Skeletal muscle satellite cell (primary cell): ENCODE measurements around the gene AURKB.
A peak's percentile ranks its signal among the peaks of the same experiment; 100 is the strongest.
"Not testable (repeated sequence)": the region's sequence is repeated elsewhere in the genome, so short reads cannot be mapped to it uniquely, and the experiment has no call there.

Experiments used
- H3K27me3 ChIP-seq: 2 replicates; pipeline ENCODE4 v1.7.0; 2013; ENCODE audit warnings: low read length; ENCODE audit not compliant: control insufficient read depth, insufficient read depth
- H3K36me3 ChIP-seq: 2 replicates; pipeline ENCODE4 v1.7.0; 2013; ENCODE audit warnings: mild to moderate bottlenecking, control low read depth, low read length; ENCODE audit not compliant: insufficient read depth
- H3K4me1 ChIP-seq: 2 replicates; pipeline ENCODE4 v1.7.0; 2013; ENCODE audit warnings: low read length; ENCODE audit not compliant: control insufficient read depth, insufficient read depth
- H3K4me2 ChIP-seq: 2 replicates; pipeline ENCODE4 v1.7.0; 2013; ENCODE audit warnings: mild to moderate bottlenecking, low read length
- H3K4me3 ChIP-seq: 2 replicates; pipeline ENCODE4 v1.7.0; 2013; ENCODE audit warnings: low read length
- H3K9ac ChIP-seq: 2 replicates; pipeline ENCODE4 v1.7.0; 2013; ENCODE audit warnings: mild to moderate bottlenecking, low read depth, low read length, moderate library complexity
- H3K9me3 ChIP-seq: replicated peaks from 2 replicates; pipeline ENCODE4 v1.7.0; 2013; ENCODE audit warnings: mild to moderate bottlenecking, control low read depth, low read length

AURKB gene

DNA sequence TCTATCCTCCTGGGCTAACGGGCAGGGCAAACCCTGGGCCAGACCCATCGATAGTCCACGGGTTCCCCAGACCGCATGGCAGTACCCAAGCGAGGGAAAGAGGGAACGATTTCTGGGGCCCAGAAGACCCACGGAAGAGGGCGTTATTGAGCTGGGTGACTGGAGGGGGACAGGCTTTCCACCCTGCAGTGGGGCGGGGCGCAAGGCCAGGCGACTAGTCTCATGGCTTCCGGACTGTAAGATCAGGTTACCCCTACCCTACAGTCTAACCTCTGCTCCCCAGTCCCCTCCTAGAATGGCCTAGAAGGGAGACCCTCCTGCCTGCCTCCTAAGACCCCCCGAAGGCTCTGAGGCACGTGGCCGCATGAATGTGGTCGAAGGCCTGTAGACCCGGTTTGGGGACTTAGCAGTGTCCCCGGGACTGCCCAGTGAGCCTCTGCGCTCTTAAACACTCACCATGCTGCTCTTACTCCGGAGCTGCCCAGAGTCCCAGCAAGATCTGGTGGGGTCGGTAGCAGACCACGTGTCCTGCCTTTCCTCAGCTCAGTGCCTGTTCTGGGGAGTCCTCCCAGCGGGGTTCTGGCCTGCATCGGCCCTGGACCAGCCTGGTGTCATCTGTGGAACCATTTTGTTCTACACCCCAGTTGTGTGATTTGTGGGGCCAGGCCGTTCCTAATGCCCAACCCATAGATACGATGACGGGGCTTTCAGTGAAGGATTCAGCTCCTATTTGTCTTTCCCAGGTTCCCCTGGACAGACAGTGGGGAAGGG is 13.2 kb upstream of the AURKB start:
- Histone ChIP-seq H3K4me2 (peak overlapping the region; percentile 91), H3K27me3 (no peaks in the 10 kb centered on the region), H3K9ac (peak overlapping the region; percentile 97), H3K9me3 (no peaks in the 10 kb centered on the region), H3K4me3 (peak overlapping the region; percentile 98), H3K4me1 (peaks cover 21% of the 10 kb centered on the region), H3K36me3 (peaks cover 10% of the 10 kb centered on the region)

DNA sequence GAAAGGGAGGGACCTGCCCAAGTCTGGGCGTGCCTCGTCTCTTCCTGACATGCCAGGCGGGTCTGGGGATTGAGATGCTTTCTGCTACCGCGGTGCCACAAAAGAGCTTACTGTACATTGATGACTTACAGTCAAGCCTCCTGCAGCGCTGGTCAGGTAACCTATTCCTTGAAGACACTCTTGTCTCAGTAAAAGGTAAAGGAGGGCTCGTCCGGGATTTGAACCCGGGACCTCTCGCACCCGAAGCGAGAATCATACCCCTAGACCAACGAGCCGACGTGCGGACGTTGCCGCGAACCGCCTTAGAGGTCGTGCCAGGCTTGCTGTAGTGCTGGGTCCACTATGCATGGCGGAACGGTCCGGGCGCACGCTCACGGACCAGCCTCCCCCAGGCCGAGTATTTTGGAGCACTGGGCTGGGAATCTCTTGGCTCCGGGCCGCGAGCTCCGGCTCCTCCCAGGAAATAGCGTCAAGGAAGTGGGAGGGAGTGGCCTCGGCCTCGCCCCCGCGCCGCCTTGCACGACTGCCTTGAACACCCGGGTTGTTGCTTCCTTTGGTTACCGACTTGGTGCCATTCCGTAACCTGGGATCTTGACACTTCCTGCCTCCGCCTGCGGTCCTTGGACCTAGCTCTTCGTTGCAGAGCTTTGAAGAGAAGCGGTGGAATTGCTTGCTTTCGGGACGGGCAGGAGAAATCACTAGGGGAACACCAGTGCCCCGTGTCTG is 12.4 kb upstream of the AURKB start:
- peak overlapping the region; percentile 91 for H3K4me2 ChIP-seq
- no peaks in the 10 kb centered on the region for H3K9me3 ChIP-seq
- H3K4me3 ChIP-seq: peak overlapping the region; percentile 98
- H3K27me3 ChIP-seq: no peaks in the 10 kb centered on the region
- H3K9ac ChIP-seq: peak overlapping the region; percentile 97
- H3K4me1 ChIP-seq: peaks cover 21% of the 10 kb centered on the region
- peaks cover 2% of the 10 kb centered on the region for H3K36me3 ChIP-seq

DNA sequence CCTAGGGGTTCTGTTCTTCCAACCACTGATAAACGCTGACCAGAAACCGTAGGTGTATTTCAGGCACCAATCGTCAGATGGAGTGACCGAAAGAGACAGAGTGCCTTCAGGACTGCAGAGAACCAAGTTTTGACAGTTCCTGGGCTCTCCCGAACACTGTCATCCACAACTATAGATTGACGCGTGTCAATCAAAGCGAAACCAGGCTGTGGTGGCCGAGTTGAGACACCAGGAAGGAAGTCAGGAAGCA is 11.9 kb upstream of the AURKB start:
- Histone ChIP-seq H3K27me3 (no peaks in the 10 kb centered on the region), H3K9ac (peak overlapping the region; percentile 97), H3K4me1 (peaks cover 20% of the 10 kb centered on the region), H3K4me2 (peak overlapping the region; percentile 91), H3K4me3 (peak overlapping the region; percentile 98), H3K36me3 (no peaks in the 10 kb centered on the region), H3K9me3 (no peaks in the 10 kb centered on the region)

DNA sequence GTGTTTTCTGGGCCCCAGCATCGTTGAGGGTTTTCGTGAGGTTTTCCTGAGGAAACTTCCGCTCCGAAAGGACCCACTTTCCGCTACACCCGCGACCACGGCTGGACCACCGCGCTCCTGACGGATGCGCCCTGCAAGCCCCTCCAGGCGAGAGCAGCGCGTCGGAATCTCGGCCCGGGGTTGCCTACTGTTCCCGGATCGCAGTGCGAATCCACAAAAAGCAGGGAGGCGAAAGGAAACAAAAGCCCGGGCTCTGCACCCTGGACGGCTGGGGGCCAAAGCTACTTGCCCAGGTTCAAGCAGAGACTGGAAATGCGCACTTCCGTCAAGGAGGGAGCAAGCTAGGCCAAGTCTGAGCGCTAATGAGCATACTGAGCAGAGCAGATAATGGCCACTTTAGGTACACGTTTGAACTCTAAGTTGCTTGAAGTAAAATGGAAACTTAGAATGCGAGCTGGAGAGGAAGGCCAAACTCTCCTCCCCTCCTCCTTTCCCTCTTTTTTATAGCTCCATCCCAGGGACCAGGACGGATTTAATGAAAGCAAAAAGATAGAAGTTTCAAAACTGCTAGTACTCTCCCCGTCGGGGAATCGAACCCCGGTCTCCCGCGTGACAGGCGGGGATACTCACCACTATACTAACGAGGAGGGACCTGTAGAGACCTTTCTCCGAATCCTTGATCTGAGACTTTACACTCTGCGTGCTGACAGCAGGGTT is 11.4 kb upstream of the AURKB start:
- H3K4me2 ChIP-seq: peak overlapping the region; percentile 91
- no peaks in the 10 kb centered on the region for H3K27me3 ChIP-seq
- H3K4me3 ChIP-seq: peak overlapping the region; percentile 98
- H3K9ac ChIP-seq: peak overlapping the region; percentile 97
- H3K9me3 ChIP-seq: no peaks in the 10 kb centered on the region
- peaks cover 16% of the 10 kb centered on the region for H3K4me1 ChIP-seq
- no peaks in the 10 kb centered on the region for H3K36me3 ChIP-seq

DNA sequence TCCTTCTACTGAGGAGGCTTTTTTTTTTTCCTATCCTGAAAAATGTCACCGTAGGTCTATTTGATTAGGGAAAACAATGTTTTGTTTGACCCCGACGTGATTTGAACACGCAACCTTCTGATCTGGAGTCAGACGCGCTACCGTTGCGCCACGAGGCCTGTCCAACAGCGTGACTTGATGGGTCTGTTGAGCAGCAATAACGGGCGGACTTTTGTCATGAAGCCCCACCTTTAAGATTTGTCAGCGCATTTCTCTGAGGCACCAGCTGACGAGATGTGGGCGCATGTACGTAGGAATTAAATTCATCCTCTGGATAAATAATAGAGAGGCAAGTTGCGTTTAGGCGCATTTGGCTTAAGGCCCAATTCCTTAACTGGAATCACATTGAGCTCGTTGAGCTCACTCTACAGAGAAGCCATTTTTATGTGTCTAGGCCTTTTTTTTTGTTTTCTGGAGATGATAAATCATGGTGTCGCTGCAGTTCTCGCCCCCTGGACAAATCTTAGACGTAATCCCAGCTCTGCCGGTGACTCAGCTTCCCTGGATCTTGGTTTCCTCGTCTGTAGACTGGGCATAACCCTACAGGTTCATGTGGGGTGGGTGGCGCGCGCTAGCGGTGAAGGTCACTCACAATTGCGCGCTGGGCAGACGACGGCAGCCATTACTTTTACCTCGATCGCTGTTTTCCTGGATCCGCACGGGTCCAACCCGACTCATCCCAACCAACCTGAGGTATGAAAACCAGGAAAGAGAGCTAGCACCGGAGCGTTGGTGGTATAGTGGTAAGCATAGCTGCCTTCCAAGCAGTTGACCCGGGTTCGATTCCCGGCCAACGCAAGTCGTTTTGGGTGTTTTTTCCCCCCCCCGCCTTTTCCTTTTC is 10.6 kb upstream of the AURKB start:
- Histone ChIP-seq H3K27me3 (no peaks in the 10 kb centered on the region), H3K4me1 (peaks cover 16% of the 10 kb centered on the region), H3K9ac (peak overlapping the region; percentile 81)

DNA sequence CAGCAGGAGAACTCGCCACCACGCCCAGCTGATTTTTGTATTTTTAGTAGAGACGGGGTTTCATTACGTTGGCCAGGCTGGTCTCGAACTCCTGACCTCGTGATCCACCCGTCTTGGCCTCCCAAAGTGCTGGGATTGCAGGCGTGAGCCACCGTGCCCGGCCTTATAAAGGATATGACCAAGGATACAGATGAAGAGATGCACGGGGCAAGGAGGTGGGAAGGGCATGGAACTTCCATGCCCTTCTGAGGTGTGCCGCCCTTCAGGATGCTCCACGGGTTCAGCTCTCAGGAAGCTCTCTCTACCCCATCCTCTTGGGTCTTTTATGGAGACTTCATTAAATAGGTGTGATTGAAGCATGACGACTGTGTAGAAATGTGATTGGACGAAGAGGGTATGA is 3.6 kb upstream of the AURKB start:
- H3K9me3 ChIP-seq, H3K9ac ChIP-seq, H3K4me2 ChIP-seq, H3K36me3 ChIP-seq, H3K27me3 ChIP-seq, H3K4me1 ChIP-seq, H3K4me3 ChIP-seq: not testable (repeated sequence)

More for the DNA sequence above, 10.6 kb upstream of the AURKB start:
- Histone ChIP-seq H3K9me3 (no peaks in the 10 kb centered on the region), H3K4me2 (peak overlapping the region; percentile 91), H3K36me3 (no peaks in the 10 kb centered on the region), H3K4me3 (peak overlapping the region; percentile 98)

DNA sequence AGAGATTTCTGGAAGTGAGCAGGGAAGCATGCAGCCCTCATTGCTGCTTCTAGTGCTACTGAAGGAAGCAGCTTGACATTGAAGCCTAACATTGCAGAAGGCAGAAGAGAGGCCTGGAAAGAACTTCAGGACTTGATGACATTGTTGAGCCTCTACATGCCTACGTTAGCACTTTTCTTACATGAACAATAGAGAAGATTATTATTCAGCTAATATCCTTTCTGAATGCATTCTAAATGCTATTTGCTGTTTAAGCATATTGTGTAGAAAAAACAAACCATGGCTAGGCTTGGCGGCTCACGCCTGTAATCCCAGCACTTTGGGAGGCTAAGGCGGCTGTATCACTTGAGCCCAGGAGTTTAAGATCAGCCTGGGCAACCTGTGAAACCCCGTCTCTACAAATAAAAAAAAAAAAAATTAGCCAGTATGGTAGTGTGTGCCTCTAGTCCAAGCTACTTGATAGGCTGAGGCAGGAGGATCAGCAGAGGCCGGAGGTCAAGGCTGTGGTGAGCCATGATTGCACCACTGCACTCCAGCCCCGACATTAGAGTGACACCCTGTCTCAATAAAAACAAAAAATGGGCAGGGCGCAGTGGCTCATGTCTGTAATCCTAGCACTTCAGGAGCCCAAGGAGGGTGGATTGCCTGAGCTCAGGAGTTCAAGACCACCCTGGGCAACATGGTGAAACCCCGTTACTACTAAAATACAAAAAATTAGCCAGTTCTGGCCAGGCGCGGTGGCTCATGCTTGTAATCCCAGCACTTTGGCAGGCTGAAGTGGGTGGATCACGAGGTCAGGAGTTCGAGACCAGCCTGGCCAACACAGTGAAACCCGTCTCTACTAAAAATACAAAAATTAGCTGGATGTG is 2.2 kb upstream of the AURKB start:
- no peaks in the 10 kb centered on the region for H3K27me3 ChIP-seq
- no peak overlapping the region for H3K9ac ChIP-seq
- H3K4me1 ChIP-seq: peaks cover 13% of the 10 kb centered on the region

DNA sequence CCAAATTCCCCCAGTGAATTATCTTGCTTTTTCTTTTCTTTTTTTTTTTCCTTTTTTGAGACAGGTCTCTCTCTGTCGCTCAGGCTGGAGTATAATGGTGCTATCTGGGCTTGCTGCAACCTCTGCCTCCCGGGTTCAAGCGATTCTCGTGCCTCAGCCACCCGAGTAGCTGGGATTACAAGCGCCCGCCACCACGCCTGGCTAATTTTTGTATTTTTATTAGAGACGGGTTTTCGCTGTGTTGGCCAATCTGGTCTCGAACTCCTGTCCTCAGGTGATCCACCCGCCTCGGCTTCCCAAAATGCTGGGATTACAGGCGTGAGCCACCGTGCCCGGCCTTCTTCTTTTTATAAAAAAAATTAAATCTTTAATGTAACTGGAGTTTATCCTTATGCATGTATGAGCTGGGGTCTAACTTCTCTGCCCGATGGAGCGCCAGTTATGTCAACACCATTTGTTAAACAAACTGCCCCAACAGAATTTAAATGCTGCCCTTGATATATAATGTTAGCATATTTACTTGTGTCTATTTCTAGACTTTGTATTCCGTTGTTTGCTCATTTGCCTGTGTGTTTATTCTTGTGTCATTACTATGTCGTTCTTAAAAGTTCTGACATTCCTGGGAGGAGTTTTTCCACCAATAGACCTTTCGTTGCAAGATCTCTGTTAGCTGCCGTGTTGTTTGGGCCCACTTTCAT is 535 bp upstream of the AURKB start:
- peak overlapping the region; percentile 82 for H3K4me3 ChIP-seq
- H3K4me1 ChIP-seq: peaks cover 13% of the 10 kb centered on the region
- H3K27me3 ChIP-seq: no peaks in the 10 kb centered on the region
- H3K9me3 ChIP-seq: no peaks in the 10 kb centered on the region
- H3K36me3 ChIP-seq: peaks cover 13% of the 10 kb centered on the region
- peak overlapping the region; percentile 90 for H3K4me2 ChIP-seq
- H3K9ac ChIP-seq: peak overlapping the region; percentile 86

More for the DNA sequence above, 2.2 kb upstream of the AURKB start:
- Histone ChIP-seq H3K4me3 (no peak overlapping the region), H3K9me3 (no peaks in the 10 kb centered on the region), H3K4me2 (no peak overlapping the region), H3K36me3 (no peaks in the 10 kb centered on the region)

DNA sequence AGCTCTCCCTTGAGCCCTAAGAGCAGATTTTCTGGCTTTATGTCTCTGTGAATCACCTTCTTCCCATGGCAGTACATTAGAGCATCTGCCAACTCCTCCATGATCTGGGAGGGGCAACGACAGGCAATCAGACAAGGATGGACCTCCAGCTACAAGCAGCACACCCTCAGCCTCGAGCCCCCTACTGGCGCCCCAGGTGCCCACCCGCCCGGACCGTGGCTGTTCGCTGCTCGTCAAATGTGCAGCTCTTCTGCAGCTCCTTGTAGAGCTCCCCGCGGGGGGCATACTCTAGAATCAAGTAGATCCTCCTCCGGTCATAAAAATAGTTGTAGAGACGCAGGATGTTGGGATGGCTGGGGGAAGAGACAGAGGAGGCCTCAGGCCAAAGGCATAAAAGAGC is 3.8 kb downstream of the AURKB start:
- H3K9ac ChIP-seq: no peak overlapping the region
- peaks cover 13% of the 10 kb centered on the region for H3K4me1 ChIP-seq
- H3K27me3 ChIP-seq: no peaks in the 10 kb centered on the region
- H3K36me3 ChIP-seq: peaks cover 22% of the 10 kb centered on the region
- H3K9me3 ChIP-seq: no peaks in the 10 kb centered on the region
- H3K4me3 ChIP-seq: no peak overlapping the region
- no peak overlapping the region for H3K4me2 ChIP-seq
